H1 (cell line): ENCODE data around the gene CLDN25. TPM values are rescaled to one million over a fixed set of nuclear protein-coding genes. Genes with fewer than 3 reads are reported as not detected.

Source experiments
- CTCF ChIA-PET: fragments of 300-600 bp; sonication (Branson Sonifier 250); formaldehyde crosslinking; loops from one replicate; lab custom pipeline; 2021; ENCODE audit not compliant: partially characterized antibody; lab: Charles Lee
- POLR2A ChIA-PET: fragments of 300-600 bp; sonication (Branson Sonifier 250); formaldehyde crosslinking; loops from one replicate; lab custom pipeline; 2021; ENCODE audit warnings: inconsistent platforms; ENCODE audit not compliant: partially characterized antibody; lab: Charles Lee
- DNase-seq, 2 experiments: peaks; one replicate each; pipeline versions ENCODE4 v3.0.0 to v3.0.0-alpha.2; 2010 to 2022; ENCODE audit warnings: low spot score in 2 of 2, low read depth in 1 of 2, mixed read lengths in 1 of 2
- FAIRE-seq: peaks from 2 replicates; lab custom pipeline; 2011; peaks lifted over from hg19 to GRCh38; lab: Jason Lieb, UNC
- H2AFZ ChIP-seq: 2 replicates; pipeline ENCODE4 v1.8.1; 2012; ENCODE audit warnings: low read length, inconsistent platforms
- H2AK5ac ChIP-seq: 2 replicates; pipeline ENCODE4 v1.6.1; 2013; ENCODE audit warnings: low read depth, low read length
- H2BK120ac ChIP-seq: replicated peaks from 2 replicates; pipeline ENCODE3; 2013; ENCODE audit warnings: low read depth, low read length, inconsistent platforms
- H2BK12ac ChIP-seq: 2 replicates; pipeline ENCODE4 v1.6.1; 2013; ENCODE audit warnings: low read depth, low read length
- H2BK15ac ChIP-seq: 2 replicates; pipeline ENCODE4 v1.6.1; 2013; ENCODE audit warnings: low read length
- H2BK20ac ChIP-seq: 2 replicates; pipeline ENCODE4 v1.6.1; 2013; ENCODE audit warnings: low read length
- H2BK5ac ChIP-seq: 2 replicates; pipeline ENCODE4 v1.6.1; 2013; ENCODE audit warnings: low read depth, low read length
- H3K14ac ChIP-seq: 2 replicates; pipeline ENCODE4 v1.6.1; 2013; ENCODE audit warnings: inconsistent platforms; ENCODE audit not compliant: insufficient read length
- H3K18ac ChIP-seq: 2 replicates; pipeline ENCODE4 v1.6.1; 2013; ENCODE audit warnings: low read length; ENCODE audit errors: extremely low read depth
- H3K23ac ChIP-seq: 2 replicates; pipeline ENCODE4 v1.6.1; 2013; ENCODE audit warnings: inconsistent platforms; ENCODE audit not compliant: insufficient read length
- H3K23me2 ChIP-seq: 2 replicates; pipeline ENCODE4 v1.6.1; 2013; ENCODE audit warnings: low read depth, low read length
- H3K27ac ChIP-seq: 2 replicates; pipeline ENCODE4 v1.6.1; 2011; ENCODE audit warnings: low read depth, low read length, inconsistent platforms
- H3K27me3 ChIP-seq, 4 experiments: replicated peaks in 1 of 4; 1 replicate in 1 of 4; 2 replicates in 3 of 4; pipeline versions ENCODE4 v1.6.1 to v1.8.1; 2011 to 2013; ENCODE audit warnings: low read length in 3 of 4, mild to moderate bottlenecking in 3 of 4, inconsistent platforms in 2 of 4, mixed read lengths in 2 of 4, moderate library complexity in 1 of 4; ENCODE audit not compliant: control insufficient read depth in 3 of 4, insufficient read depth in 3 of 4; ENCODE audit errors: extremely low read depth in 1 of 4
- H3K36me3 ChIP-seq, 4 experiments: 2 replicates each; pipeline versions ENCODE4 v1.6.1 to v1.8.1; 2011 to 2013; ENCODE audit warnings: mild to moderate bottlenecking in 4 of 4, low read length in 3 of 4, moderate library complexity in 2 of 4, control low read depth in 1 of 4, inconsistent platforms in 1 of 4; ENCODE audit not compliant: insufficient read depth in 4 of 4, control insufficient read depth in 2 of 4
- H3K4ac ChIP-seq: replicated peaks from 2 replicates; pipeline ENCODE3; 2013; ENCODE audit warnings: low read length, low read depth, mixed read lengths, inconsistent platforms; ENCODE audit not compliant: insufficient read length
- H3K4me1 ChIP-seq, 4 experiments: replicated peaks in 1 of 4; 1 replicate in 1 of 4; 2 replicates in 3 of 4; pipeline versions ENCODE4 v1.6.1 to v1.8.1; 2011 to 2013; ENCODE audit warnings: low read length in 3 of 4, inconsistent platforms in 2 of 4, mixed read lengths in 1 of 4; ENCODE audit not compliant: insufficient read depth in 4 of 4, control insufficient read depth in 3 of 4
- H3K4me2 ChIP-seq, 2 experiments: 2 replicates each; pipeline versions ENCODE4 v1.6.1 to v1.8.1; 2011 to 2013; ENCODE audit warnings: low read depth in 2 of 2, low read length in 2 of 2, control low read depth in 1 of 2, inconsistent platforms in 1 of 2, mild to moderate bottlenecking in 1 of 2; ENCODE audit not compliant: insufficient read depth in 1 of 2
- H3K4me3 ChIP-seq, 4 experiments: fragments of 200-600, 300-600 bp in 1 of 4; sonication (generic), shearing (Covaris generic), sonication (Bioruptor Twin) in 1 of 4; 2 replicates each; pipeline versions ENCODE4 v1.5.1 to v1.8.1; 2011 to 2016; ENCODE audit warnings: low read length in 4 of 4, low read depth in 3 of 4, control low read depth in 2 of 4, inconsistent platforms in 2 of 4, mild to moderate bottlenecking in 2 of 4, mixed read lengths in 1 of 4, moderate library complexity in 1 of 4; ENCODE audit not compliant: insufficient read depth in 2 of 4; ENCODE audit errors: extremely low read depth in 1 of 4
- H3K56ac ChIP-seq: replicated peaks from 2 replicates; pipeline ENCODE3; 2013; ENCODE audit warnings: low read depth, mild to moderate bottlenecking, mixed read lengths, low read length, inconsistent platforms; ENCODE audit not compliant: insufficient read length
- H3K79me1 ChIP-seq: 2 replicates; pipeline ENCODE4 v1.6.1; 2013; ENCODE audit warnings: low read depth, low read length, control low read depth
- H3K79me2 ChIP-seq, 2 experiments: 2 replicates each; pipeline versions ENCODE4 v1.6.1 to v1.8.1; 2012 to 2013; ENCODE audit warnings: low read length in 2 of 2, mild to moderate bottlenecking in 2 of 2, inconsistent platforms in 1 of 2; ENCODE audit not compliant: insufficient read depth in 2 of 2, control insufficient read depth in 1 of 2
- H3K9ac ChIP-seq, 4 experiments: replicated peaks in 1 of 4; 1 replicate in 1 of 4; 2 replicates in 3 of 4; pipeline versions ENCODE4 v1.6.1 to v1.8.1; 2011 to 2013; ENCODE audit warnings: low read depth in 3 of 4, low read length in 3 of 4, control low read depth in 2 of 4, mild to moderate bottlenecking in 2 of 4, moderate library complexity in 2 of 4, inconsistent platforms in 1 of 4; ENCODE audit errors: extremely low read depth in 1 of 4
- H3K9me3 ChIP-seq, 2 experiments: 2 replicates each; pipeline versions ENCODE4 v1.6.1 to v1.8.1; 2012 to 2013; ENCODE audit warnings: mild to moderate bottlenecking in 2 of 2, moderate library complexity in 2 of 2, control low read depth in 1 of 2, inconsistent platforms in 1 of 2, low read depth in 1 of 2, low read length in 1 of 2, mixed read lengths in 1 of 2; ENCODE audit not compliant: insufficient read depth in 2 of 2
- H4K20me1 ChIP-seq, 2 experiments: replicated peaks in 1 of 2; 2 replicates each; pipeline versions ENCODE3 to v1.8.1; 2011 to 2013; ENCODE audit warnings: inconsistent platforms in 2 of 2, low read length in 2 of 2, mild to moderate bottlenecking in 1 of 2; ENCODE audit not compliant: insufficient read depth in 2 of 2, control insufficient read depth in 1 of 2
- H4K5ac ChIP-seq: 2 replicates; pipeline ENCODE4 v1.6.1; 2013; ENCODE audit warnings: low read length, low read depth, mixed read lengths, inconsistent platforms; ENCODE audit not compliant: insufficient read length
- H4K8ac ChIP-seq: 2 replicates; pipeline ENCODE4 v1.8.0; 2013; ENCODE audit warnings: mild to moderate bottlenecking, moderate library complexity, low read length, inconsistent platforms; ENCODE audit not compliant: insufficient read depth; ENCODE audit errors: extremely low read depth
- H4K91ac ChIP-seq: replicated peaks from 2 replicates; pipeline ENCODE3; 2013; ENCODE audit warnings: low read length, mixed read lengths, inconsistent platforms; ENCODE audit not compliant: insufficient read length
- ASH2L ChIP-seq: fragments of 200-600, 300-600 bp; sonication (generic); IDR thresholded peaks from one replicate; pipeline ENCODE4 v1.7.1; 2017; ENCODE audit warnings: low read length
- CBX5 ChIP-seq: fragments of 300-800, 300-1000 bp; sonication (generic); IDR thresholded peaks from 2 replicates; pipeline ENCODE4 v1.7.1; 2016; ENCODE audit warnings: antibody characterized with exemption, low read length, low read depth
- GABPA ChIP-seq: IDR thresholded peaks from 2 replicates; pipeline ENCODE4 v1.6.1; 2011; ENCODE audit warnings: mild to moderate bottlenecking, low read length, moderate library complexity, borderline replicate concordance; ENCODE audit not compliant: insufficient read depth
- KDM5A ChIP-seq: fragments of 200-600 bp; IDR thresholded peaks from 2 replicates; pipeline ENCODE4 v1.7.1; 2012; ENCODE audit warnings: mild to moderate bottlenecking, low read length, inconsistent platforms, mixed read lengths
- RBBP5 ChIP-seq: IDR thresholded peaks from 2 replicates; pipeline ENCODE4 v1.7.1; 2012; ENCODE audit warnings: low read depth, mild to moderate bottlenecking, inconsistent platforms, low read length, moderate library complexity, borderline replicate concordance
- SIRT6 ChIP-seq: IDR thresholded peaks from one replicate; pipeline ENCODE4 v1.7.1; 2012; ENCODE audit warnings: low read length, inconsistent platforms
- SUZ12 ChIP-seq: fragments of 200-600 bp; sonication (generic); IDR thresholded peaks from 2 replicates; pipeline ENCODE4 v1.6.1; 2012; ENCODE audit warnings: mild to moderate bottlenecking, inconsistent platforms, low read length, moderate library complexity, mixed read lengths
- TCF12 ChIP-seq: IDR thresholded peaks from 2 replicates; pipeline ENCODE4 v1.6.1; 2011; ENCODE audit warnings: low read depth, mild to moderate bottlenecking, low read length
- TEAD4 ChIP-seq: IDR thresholded peaks from 2 replicates; pipeline ENCODE4 v1.6.1; 2012; ENCODE audit warnings: low read depth, low read length, inconsistent platforms, mixed read lengths
- ZNF274 ChIP-seq: IDR thresholded peaks from 2 replicates; pipeline ENCODE4 v1.7.0; 2012; ENCODE audit warnings: low read length, borderline replicate concordance; ENCODE audit errors: extremely low read depth
- WGBS, 2 experiments: shearing (Covaris generic) in 1 of 2; methylation state at CpG; one replicate each; pipeline versions ENCODE4 v1.1.6 to v1.1.7; 2013 to 2015; ENCODE audit warnings: low lambda C conversion rate in 2 of 2, mixed read lengths in 2 of 2, inconsistent platforms in 1 of 2, low coverage in 1 of 2, missing lambda C conversion rate in 1 of 2; ENCODE audit not compliant: insufficient replicate concordance in 2 of 2, insufficient coverage in 1 of 2, insufficient read length in 1 of 2; ENCODE audit errors: extremely low coverage in 1 of 2, missing lambda C conversion rate in 1 of 2; 5-methylcytosine and 5-hydroxymethylcytosine counted together
- polyA plus RNA-seq, 7 experiments: library from polyadenylated mRNA; depleted of rRNA in 3 of 7; stranded (reverse) in 5 of 7; unstranded in 2 of 7; fragments of >200 nt in 5 of 7; fragments of 200-250 nt in 2 of 7; gene quantifications; 1 replicate in 5 of 7; 2 replicates in 1 of 7; 4 replicates in 1 of 7; pipeline versions ENCODE4 v1.2.1 to v1.2.3, GENCODE V29; 2011 to 2013; ENCODE audit warnings: missing spikeins in 2 of 7, mixed read lengths in 2 of 7
- total RNA-seq: library from RNA; stranded (reverse); fragmentation: NEBNext Ultra II Directional; extraction: Animal tissue kit (Norgen Biotek cat#: 25700); gene quantifications from 2 replicates; pipeline ENCODE4 v1.2.1, GENCODE V29; 2021
- TF ChIP-seq, protein P1 (sequence below): IDR thresholded peaks from 2 replicates; pipeline ENCODE4 v1.6.1; 2011; ENCODE audit warnings: low read length, improper control_type of control experiment

The CLDN25 gene
- total and polyA plus RNA-seq, 2 of the 8 experiments (the other 6 are each of a cell fraction or from before 2014, with no cell fraction given) = not detected

DNA sequence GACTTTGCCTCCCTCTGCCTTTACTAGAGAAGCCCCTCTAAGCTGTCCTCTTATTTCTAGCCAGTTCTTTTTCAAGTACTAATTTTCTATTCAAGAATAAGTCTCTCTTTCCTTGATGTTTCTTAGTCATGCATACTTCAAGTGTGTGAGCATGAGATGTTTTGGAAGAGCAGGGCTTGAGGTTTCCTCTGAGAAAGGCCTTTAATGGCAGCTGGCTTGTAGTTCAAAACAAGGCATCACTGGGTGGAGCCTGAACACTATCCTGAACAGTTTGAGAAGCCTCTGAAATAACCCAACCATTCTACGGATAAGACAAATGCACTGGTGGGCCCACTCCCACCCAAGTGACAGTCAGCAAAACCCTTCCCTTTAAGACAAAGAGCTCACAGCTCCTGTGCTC, 37.6 kb downstream of the CLDN25 start:
- H2BK5ac ChIP-seq = no peak overlapping the region
- no peak overlapping the region for H2BK12ac ChIP-seq
- H2BK120ac ChIP-seq = no peak overlapping the region
- H3K23ac ChIP-seq = no peak overlapping the region
- H3K56ac ChIP-seq = no peak overlapping the region
- no peak overlapping the region for H4K5ac ChIP-seq
- H2BK20ac ChIP-seq = no peak overlapping the region
- no peak for FAIRE-seq
- no peak overlapping the region for H2AK5ac ChIP-seq
- no peaks in the 10 kb centered on the region for H3K23me2 ChIP-seq
- H3K9me3 ChIP-seq = no peaks in the 10 kb centered on the region
- no peak overlapping the region for H2AFZ ChIP-seq
- no peak overlapping the region for H3K14ac ChIP-seq
- H3K4ac ChIP-seq = no peak overlapping the region
- no peaks in the 10 kb centered on the region for H3K4me1 ChIP-seq
- H3K36me3 ChIP-seq = peaks cover 17 to 78% (median 45%) of the 10 kb centered on the region in 4 experiments
- no peak overlapping the region for H2BK15ac ChIP-seq
- H3K18ac ChIP-seq = no peak overlapping the region
- no peak overlapping the region for H4K91ac ChIP-seq
- no peak overlapping the region for H3K9ac ChIP-seq
- H3K79me1 ChIP-seq = 0 out of 2 replicates have a peak, but pooled peaks cover 2% of the 10 kb centered on the region
- H4K8ac ChIP-seq = no peak overlapping the region
- CTCF ChIA-PET = interaction anchor here (1.2 to 1.7 kb wide), 2 partner anchors 11 to 16 kb away, joined by 4 to 10 read pairs; no protein-coding TSS in a partner anchor
- TF ChIP-seq SIRT6 = no peak
- TF ChIP-seq GABPA = no peak
- no peak for TF ChIP-seq CBX5
- TF ChIP-seq, protein P1, sequence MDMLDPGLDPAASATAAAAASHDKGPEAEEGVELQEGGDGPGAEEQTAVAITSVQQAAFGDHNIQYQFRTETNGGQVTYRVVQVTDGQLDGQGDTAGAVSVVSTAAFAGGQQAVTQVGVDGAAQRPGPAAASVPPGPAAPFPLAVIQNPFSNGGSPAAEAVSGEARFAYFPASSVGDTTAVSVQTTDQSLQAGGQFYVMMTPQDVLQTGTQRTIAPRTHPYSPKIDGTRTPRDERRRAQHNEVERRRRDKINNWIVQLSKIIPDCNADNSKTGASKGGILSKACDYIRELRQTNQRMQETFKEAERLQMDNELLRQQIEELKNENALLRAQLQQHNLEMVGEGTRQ = no peak
- TF ChIP-seq KDM5A = no peak
- no peak for TF ChIP-seq TEAD4
- TF ChIP-seq SUZ12 = no peak
- no peak for TF ChIP-seq TCF12
- TF ChIP-seq ASH2L = no peak
- TF ChIP-seq RBBP5 = no peak
- TF ChIP-seq ZNF274 = no peak
- H3K27ac ChIP-seq = no peak overlapping the region
- 100% methylated on average over 1 of the region's 1 CpG; no CpG with 5 or more reads in 1 of the 2 experiments for WGBS, 2 experiments
- POLR2A ChIA-PET = no interaction called here
- H3K4me2 ChIP-seq = no peak overlapping the region
- no peaks in the 10 kb centered on the region for H3K79me2 ChIP-seq
- H4K20me1 ChIP-seq = no peaks in the 10 kb centered on the region
- H3K4me3 ChIP-seq = no peak overlapping the region
- H3K27me3 ChIP-seq = no peaks in the 10 kb centered on the region
- no peak for DNase-seq
